GM19351 (cell line): ENCODE results near the gene STARD3.

ENCODE experiments used
- ATAC-seq: cut with Tn5 transposase; IDR thresholded peaks from one replicate; pipeline ENCODE4 v1.9.1; 2021; ENCODE audit warnings: mild to moderate bottlenecking, moderate library complexity; ENCODE audit not compliant: unreplicated experiment

The STARD3 gene

DNA sequence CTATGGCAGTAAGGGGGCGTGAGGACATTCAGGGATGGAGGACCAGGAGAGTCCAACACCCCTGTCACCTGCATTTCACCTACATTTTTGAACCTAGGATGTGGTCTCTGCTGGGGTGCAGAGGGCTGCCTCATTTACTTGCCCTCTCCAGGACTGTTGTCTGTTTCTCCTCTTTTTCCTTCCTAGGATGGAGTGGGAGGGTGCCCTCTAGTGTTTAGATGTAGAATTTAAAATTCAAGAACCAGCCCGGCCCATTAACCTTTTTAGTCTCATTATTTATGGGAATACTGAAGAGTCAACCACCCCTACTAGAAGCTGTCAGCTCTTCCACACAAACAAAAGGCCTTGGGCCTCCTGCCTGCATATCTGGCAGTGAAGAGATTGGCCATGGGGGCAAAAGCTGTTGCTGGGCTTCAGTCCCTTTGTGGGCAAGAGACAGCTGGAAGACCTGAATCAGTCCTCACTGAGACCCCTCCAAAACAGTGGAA is 2.5 kb upstream of the STARD3 start:
- no peak for ATAC-seq

DNA sequence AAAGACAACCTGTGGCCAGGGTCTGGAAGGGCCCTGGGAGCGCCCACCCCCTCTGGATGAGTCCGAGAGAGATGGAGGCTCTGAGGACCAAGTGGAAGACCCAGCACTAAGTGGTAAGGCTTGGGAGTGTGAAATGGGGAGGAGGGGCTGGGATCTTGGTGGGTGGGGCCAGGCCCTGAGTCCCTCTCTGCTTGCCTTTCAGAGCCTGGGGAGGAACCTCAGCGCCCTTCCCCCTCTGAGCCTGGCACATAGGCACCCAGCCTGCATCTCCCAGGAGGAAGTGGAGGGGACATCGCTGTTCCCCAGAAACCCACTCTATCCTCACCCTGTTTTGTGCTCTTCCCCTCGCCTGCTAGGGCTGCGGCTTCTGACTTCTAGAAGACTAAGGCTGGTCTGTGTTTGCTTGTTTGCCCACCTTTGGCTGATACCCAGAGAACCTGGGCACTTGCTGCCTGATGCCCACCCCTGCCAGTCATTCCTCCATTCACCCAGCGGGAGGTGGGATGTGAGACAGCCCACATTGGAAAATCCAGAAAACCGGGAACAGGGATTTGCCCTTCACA is 1.2 kb upstream of the STARD3 start:
- no peak for ATAC-seq

DNA sequence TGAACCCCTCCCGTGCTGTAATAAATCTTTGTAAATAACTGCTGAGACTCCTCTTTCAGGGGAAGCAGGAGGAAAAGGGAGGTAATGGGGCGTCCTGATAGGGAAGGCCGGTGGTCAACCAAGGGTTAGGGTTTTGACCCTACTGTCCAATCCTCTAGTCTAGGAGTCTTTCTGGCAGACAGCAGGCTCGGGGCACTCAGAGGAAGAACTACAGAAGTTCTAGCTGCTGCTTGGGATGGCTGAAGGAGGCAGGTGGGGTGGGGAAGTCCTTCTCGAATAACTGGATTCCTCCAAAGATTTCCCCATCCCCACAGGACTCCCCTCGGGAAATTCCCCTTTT is 387 bp upstream of the STARD3 start:
- no peak for ATAC-seq

DNA sequence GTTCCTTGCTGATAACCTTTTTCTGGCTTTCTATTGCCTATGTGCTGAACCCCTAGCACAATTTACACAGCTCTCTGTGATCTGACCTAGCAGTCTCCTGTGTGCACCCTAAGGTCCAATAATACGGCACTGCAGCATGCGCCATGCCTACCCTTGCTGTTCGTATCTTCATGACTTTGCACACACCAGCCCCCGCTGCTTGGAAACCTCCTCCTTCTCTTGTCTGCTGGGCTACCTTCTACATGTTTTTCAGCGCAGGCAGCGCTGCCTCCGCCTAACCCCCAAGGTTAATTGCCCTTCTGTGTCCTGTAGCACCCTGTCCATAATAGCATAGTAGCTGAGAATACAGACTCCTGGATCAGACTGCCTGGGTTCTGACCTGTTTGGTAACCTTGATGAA is 1.4 kb downstream of the STARD3 start:
- ATAC-seq: no peak

GRCh38 chr17:39639043-39639442 is 2.1 kb downstream of the STARD3 start:
- ATAC-seq: no peak

DNA sequence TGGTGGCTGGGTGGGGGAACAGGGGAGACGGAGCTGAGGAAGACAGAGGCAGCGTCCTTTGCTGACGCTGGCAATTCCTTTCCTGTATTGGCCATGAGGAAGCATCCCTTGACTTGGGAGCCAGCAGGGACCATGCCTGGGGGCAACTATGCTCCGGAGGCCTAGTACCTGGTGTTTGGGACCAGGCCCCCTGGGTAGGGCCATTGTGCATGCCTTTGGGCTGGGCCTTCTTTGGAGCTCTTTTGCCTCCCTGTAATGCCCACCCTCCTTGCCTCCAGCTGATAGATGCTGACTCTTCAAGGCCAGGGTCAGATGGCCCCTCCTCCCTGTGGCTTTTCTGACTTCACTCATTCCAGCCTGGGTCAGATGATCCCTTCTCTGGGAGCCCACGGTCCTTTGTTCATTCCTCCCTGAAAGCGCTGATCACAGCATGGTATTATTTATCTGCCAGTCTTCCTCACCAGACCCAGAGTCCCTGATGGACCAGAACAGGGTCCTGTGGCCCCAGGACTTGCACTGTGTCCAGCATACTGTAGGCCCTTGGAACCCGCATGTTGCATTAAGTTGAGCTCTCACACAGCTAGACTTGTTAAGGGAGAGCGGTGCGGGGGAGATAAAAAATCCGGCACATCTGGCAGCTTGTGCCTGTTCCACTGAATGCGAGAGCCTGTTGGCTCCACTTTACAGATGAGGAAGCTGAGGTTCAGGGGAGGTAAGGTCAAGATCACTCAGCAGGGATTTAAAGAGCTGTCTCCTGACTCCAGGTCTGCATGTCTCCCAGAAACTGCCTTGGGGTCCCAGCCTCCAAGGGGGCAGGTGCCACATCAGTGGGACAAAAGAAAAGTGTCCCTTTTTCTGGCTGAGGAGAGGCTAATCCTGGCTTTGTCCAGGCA is 2.9 kb downstream of the STARD3 start:
- no peak for ATAC-seq

- ATAC-seq: no peak
Observed at GRCh38 chr17:39640591-39641031, 3.7 kb downstream of the STARD3 start.

DNA sequence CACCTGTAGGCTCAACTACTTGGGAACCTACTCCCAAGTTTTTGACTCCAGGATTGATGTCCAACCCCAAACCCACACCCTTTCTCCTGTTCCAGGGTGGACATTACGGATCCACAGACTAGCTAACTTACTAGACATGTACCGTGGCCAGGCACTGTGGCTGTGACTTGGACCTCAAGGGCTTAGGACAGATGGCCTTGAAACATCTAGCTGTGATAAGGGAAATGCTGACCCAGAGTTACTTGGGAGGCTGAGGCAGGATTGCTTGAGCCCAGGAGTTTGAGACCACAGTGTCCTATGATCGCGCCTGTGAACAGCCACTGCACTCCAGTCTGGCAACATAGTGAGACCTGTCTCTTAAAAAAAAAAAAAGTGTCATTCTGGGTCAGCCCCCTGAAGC is 4.2 kb downstream of the STARD3 start:
- no peak for ATAC-seq

- no peak for ATAC-seq
Observed at GRCh38 chr17:39641883-39642282, 4.9 kb downstream of the STARD3 start.

GRCh38 chr17:39642291-39643074 is 5.5 kb downstream of the STARD3 start:
- no peak for ATAC-seq

DNA sequence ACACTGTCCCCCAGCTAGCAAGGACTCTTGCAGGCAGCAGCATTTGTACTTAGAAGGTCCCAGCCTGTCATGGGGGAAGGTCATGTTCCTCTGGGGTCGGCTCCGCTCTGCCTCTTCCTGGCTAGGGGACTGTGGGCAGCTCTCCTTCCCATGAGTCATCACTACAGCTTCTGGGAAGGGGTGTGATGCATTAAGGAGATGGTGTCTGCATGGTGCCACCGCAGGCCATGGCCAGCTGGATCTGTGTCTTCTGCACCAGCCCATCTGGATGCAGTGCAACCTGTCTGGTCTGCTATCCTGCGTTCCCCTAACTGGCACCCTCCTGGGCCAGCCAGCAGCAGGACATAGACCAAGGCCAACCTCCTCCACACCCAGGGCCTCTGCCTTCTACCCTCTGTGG is 6.3 kb downstream of the STARD3 start:
- no peak for ATAC-seq

GRCh38 chr17:39647256-39647655 is 10.3 kb downstream of the STARD3 start:
- ATAC-seq: no peak

DNA sequence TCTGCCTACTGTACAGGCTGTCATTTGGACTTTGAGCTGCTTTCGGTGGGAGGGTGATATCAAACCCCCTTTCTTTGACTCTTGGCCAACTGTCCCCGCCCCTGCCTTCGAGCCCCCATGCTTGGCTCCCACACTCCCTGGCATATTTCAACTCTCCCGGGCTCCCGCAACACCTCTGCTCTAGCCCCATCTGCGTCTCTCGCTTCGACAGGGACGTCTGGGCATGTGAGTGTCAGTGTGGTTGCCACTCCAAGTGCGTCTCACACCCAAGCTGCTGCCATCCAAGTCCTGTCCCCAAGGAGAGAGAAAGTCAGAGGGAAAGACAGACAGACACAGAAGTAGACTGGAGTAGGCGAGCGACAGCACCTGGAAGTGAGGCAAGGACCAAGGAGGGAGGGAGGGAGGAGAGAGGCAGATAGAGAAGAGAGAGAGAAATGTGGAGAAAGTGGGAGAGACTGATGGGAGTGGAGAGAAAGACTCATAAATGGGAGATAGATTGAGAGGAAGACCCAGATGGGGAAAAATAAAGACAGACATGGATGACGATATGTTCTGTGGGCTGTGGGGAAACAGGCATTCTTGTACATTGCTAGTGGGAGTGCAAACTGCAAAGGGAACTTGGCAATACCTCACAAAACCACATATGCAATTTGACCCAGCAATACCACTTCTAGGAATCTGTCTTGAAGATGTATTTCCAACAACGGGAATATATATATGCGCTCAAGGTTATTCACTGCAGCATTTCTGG is 11.8 kb downstream of the STARD3 start:
- no peak for ATAC-seq

GRCh38 chr17:39650121-39650579 is 13.2 kb downstream of the STARD3 start:
- no peak for ATAC-seq

DNA sequence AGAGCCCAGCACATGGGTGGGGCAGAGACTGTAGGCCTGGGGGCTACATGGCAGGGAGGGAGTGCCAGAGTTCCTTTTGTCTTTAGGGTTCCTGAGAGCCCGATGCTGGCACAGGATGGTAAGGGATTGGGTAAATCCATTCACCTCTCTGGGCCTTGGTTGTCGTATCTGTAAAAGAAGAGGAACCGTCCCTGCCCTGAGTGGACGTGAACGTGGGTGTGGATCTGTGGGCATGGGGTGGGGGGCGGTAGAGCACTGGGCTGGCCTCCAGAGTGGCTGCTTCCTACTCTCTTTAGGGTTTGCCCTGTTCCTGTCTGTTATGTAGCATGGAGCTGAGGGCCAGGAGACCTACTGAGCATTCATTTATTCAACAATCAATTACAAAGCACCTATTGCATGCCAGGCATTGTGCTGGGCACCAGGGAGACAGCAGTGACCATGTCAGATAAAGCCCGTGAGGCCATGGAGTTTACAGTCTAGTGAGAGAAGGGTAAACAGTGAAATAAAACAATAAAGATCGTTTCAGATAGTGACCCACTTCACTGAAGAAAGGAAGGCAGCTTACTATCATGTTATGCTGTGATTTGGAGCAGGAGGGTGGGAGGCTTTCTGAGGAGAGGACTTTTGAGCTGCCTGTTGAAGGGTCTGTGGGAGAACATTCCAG is 15.1 kb downstream of the STARD3 start:
- no peak for ATAC-seq

- no peak for ATAC-seq
Observed at GRCh38 chr17:39652587-39653315, 15.8 kb downstream of the STARD3 start.

- no peak for ATAC-seq
Observed at GRCh38 chr17:39653316-39653661, 16.3 kb downstream of the STARD3 start.

GRCh38 chr17:39653662-39654331 is 16.9 kb downstream of the STARD3 start:
- ATAC-seq: no peak

DNA sequence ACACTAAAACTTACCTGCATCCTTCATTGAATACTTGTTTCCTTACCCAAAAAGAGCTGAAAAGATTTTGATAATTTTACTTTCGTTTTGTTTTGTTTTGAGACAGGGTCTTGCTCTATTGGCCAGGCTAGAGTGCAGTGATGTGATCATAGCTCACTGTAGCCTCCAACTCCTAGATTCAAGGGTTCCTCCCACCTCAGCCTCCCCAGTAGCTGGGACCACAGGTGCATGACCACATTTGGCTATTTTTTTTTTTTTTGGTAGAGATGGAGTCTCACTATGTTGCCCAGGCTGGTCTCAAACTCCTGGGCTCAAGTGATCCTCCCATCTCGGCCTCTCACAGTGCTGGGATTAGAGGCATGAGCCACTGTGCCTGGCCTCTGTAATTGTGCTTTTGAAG is 18.2 kb downstream of the STARD3 start:
- no peak for ATAC-seq
